Ovary (tissue), 3 donors: ENCODE data around the gene SCN1A.

ENCODE experiments used
- CTCF ChIP-seq, 3 donors: fragments of 450-650 bp in 2 of 3; fragments of 200-600 bp in 1 of 3; IDR thresholded peaks; one replicate each; pipeline versions ENCODE4 v1.5.1 to v1.8.0; 2016 to 2022; ENCODE audit warnings: antibody characterized with exemption in 3 of 3, mild to moderate bottlenecking in 1 of 3
- EP300 ChIP-seq: sonication (generic); formaldehyde crosslinking; IDR thresholded peaks from one replicate; pipeline ENCODE4 v1.6.1; 2017; ENCODE audit warnings: antibody characterized with exemption
- donor health status: DM: no; HTN: no; CAD: no.

- TF ChIP-seq CTCF (IDR thresholded peaks at IDR 0.05) (no peak), EP300 (no peak)
Measured at GRCh38 chr2:166090346-166090745, 37.5 kb downstream of the SCN1A start.
